ENCODE data around the gene NTN3.
A peak's percentile ranks its signal among the peaks of the same experiment; 100 is the strongest.

The NTN3 gene

DNA sequence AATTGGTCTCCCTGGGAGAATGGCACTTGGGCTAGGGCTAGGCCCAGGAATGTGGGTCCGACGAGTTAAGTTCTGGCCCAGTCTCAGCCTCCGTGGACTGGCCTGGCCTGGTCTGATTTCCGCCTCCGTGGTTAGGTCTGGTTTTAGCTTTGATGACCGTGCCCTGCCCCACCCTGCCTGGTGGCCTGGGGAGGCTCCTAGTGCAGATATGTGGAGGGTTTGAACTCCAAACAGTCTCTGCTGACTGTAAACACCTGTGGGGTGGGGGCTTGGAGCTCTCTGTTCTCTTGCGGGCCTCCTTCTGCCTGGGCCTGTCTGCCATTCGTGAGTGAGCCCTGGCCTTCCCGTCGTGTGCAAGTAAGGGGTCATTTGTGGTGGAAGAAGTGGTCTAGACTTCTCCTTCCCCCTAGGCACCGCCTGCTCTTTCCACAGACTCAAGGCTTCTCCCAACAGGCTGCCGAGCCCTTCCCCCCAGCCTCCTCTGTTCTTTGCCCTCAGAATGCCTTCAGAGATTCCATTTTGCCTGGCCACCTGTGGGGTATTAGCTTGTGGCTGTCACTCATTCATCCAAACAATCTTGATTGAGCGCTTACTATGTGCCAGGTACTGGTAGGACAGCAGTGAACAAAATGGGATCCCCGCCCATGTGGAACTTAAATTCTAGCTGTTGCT is 44.2 kb downstream of the NTN3 start:
- DNase-seq = no peak

DNA sequence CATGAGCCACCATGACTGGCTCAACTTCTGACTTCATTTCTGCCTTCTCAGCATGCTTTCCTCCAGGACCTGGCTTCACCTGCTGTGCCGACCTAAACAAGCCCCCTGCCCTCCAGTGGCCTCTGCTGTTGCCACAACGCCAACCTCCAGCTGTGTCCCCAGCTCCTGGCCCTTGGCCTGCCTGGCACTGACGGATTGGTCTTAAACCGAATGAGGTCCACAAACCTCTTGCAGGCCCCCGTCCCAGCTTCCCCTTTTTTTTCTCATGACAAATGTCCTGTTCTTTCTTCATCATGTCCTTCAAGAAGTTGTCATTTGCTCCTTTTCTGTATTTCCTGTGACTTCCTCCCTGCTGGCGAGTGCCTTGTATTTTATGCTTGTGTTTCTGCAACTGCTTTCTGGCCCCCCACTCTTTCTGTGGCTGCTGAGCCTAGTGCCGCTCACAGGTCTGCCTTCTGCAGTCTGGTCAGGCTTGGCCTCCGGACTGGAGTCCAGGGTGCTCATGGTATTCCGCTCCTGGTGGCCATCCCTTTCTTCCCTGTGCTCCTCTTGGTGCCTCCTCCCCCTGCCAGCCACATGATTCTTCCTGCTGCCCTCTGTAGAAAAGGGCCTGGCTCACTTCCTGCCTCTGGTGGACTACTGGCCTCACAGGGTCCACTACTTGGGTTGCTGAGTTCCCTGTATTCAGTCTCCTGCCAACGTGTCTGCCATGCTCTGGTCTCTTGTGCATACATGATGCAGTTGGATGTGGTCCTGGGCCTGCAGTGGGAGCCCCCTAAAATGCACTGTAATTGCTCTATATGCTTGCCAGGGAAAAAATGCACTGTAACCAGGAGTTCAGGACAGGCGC is 45.5 kb downstream of the NTN3 start:
- DNase-seq = no peak

DNA sequence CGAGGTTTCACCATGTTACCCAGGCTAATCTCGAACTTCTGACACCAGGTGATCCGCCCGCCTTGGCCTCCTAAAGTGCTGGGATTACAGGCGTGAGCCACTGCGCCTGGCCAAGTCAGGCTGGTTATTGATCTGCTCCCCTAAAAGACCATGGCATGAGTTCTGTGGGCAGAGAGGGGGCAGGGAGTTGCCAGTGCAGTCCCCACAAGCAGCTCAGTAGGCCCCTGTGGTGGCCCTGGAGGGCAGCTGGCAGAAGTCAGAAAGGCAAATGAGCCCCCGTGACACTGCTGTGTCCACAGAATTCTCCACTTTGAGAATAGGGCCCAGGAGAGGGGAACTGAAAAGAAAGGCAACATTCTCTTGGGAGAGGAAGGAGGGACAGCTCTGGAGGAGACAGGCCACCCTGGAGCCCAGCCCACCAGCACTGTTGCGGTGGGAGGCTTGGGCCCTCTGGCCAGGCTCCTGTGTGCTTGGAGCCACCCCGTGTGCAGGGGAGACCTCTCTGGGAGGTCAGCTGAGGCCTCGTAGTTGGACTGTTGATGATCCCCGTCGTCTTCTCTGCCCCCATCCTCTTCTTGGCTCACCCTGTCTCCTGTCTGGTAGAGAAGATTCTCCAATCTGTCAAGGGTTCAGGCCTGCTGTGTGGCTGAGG is 47.0 kb downstream of the NTN3 start:
- DNase-seq = no peak

DNA sequence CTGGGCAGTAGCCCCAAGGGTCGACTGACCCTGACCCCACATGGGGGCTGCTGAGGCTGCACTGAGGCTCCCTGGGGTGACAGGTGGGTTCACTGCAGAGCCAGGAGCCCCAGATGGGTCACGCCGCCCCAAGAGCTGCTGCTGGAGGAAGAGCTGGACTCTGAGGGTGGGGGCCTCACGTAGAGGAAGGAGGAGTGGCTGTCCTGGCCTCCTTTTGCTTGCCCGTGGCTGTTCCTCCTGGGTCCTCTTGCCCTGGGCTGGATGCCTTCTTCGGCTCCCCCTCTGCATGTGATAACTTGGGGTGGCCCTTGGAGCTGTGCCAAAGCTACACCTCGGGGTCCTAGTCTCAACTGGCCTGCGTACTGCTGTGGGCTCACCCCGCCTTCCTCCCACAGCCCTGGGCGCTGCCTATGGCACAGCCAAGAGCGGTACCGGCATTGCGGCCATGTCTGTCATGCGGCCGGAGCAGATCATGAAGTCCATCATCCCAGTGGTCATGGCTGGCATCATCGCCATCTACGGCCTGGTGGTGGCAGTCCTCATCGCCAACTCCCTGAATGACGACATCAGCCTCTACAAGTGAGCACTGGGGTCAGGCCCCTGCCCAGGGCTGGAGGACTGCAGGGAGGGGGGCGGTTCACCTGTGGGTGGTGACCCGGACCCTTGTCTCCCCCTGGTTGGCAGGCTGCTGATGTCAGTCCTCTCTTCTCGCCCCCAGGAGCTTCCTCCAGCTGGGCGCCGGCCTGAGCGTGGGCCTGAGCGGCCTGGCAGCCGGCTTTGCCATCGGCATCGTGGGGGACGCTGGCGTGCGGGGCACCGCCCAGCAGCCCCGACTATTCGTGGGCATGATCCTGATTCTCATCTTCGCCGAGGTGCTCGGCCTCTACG is 48.0 kb downstream of the NTN3 start:
- no peak for DNase-seq

DNA sequence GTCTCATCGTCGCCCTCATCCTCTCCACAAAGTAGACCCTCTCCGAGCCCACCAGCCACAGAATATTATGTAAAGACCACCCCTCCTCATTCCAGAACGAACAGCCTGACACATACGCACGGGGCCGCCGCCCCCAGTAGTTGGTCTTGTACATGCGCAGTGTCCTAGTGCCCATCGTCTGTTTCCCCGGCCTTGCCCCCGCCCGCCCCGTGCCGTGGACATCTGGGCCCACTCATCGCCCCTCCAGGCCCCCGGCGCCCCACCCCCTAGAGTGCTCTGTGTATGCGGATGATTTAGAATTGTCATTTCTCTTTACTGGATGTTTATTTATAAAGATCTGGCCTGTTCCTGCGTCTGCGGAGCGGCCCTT is 48.6 kb downstream of the NTN3 start:
- DNase-seq = no peak

DNA sequence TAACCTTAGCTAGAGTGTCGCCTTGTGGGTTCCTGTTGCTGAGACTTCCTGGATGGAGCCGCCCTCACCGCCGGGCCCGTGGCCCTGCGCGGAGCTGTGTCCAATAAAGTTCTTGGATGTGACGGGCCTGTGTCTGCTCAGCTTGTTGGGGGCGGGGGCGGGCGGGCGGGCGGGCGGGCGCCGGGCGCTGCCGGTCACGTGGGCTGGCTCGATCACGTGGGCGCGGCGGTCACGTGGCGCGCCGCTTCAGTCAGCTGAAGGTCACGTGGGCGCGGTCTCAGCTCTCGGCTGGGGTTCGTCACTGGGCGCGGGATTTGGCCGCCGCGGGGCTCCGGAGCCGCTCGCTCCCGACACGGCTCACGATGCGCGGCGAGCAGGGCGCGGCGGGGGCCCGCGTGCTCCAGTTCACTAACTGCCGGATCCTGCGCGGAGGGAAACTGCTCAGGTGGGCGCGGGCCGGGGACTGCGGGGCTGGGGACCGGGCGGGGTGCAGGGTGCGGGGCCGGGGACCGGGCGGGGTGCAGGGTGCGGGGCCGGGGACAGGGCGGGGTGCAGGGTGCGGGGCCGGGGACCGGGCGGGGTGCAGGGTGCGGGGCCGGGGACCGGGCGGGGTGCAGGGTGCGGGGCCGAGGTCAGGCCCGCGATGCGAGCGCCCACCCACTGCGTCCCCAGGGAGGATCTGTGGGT is 49.1 kb downstream of the NTN3 start, which contains the start of gene AMDHD2:
Gene AMDHD2 (plus strand): TSS at position 275 of the 687 bp plus-strand sequence. CDS start 88 bp downstream, at position 363.
- DNase-seq = peak; percentile 67 to 88

DNA sequence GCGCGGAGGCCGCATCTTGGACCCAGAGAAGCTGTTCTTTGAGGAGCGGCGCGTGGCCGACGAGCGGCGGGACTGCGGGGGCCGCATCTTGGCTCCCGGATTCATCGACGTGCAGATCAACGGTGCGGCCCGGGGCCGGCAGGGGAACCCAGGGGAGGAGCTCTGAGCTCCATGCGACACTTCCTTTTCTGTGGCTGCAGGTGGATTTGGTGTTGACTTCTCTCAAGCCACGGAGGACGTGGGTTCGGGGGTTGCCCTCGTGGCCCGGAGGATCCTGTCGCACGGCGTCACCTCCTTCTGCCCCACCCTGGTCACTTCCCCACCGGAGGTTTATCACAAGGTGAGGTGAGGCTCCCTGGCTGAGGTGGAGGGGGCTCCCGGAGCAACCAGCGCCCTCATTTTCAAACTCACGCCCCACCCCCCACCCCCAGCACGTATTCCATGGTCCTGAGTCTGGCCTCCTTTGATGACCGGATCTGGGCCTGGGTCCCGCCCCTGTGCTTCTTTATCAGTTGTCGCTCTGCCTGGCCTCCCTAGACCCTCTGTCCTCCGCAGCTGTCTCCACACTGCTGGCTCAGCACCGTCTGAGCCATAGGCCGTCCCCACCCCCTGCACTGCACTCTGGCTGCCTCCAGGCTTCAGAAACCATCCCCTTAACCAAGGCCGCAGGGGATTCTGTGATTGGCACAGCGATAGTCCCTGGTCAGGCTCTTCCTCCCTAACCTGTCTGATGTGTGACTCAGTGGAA is 49.9 kb downstream of the NTN3 start:
- no peak for DNase-seq

All from NCI-H446 (cell line).